H1 (cell line): ENCODE measurements around the gene KCNG3. TPM values are rescaled to one million over a fixed set of nuclear protein-coding genes. Genes with fewer than 3 reads are reported as not detected.

Experiments
- CTCF ChIA-PET: fragments of 300-600 bp; sonication (Branson Sonifier 250); formaldehyde crosslinking; loops from one replicate; lab custom pipeline; 2021; ENCODE audit not compliant: partially characterized antibody; lab: Charles Lee
- POLR2A ChIA-PET: fragments of 300-600 bp; sonication (Branson Sonifier 250); formaldehyde crosslinking; loops from one replicate; lab custom pipeline; 2021; ENCODE audit warnings: inconsistent platforms; ENCODE audit not compliant: partially characterized antibody; lab: Charles Lee
- DNase-seq, 2 experiments: peaks; one replicate each; pipeline versions ENCODE4 v3.0.0 to v3.0.0-alpha.2; 2010 to 2022; ENCODE audit warnings: low spot score in 2 of 2, low read depth in 1 of 2, mixed read lengths in 1 of 2
- FAIRE-seq: peaks from 2 replicates; lab custom pipeline; 2011; peaks lifted over from hg19 to GRCh38; lab: Jason Lieb, UNC
- H2AFZ ChIP-seq: 2 replicates; pipeline ENCODE4 v1.8.1; 2012; ENCODE audit warnings: low read length, inconsistent platforms
- H2AK5ac ChIP-seq: 2 replicates; pipeline ENCODE4 v1.6.1; 2013; ENCODE audit warnings: low read depth, low read length
- H2BK120ac ChIP-seq: replicated peaks from 2 replicates; pipeline ENCODE3; 2013; ENCODE audit warnings: low read depth, low read length, inconsistent platforms
- H2BK12ac ChIP-seq: 2 replicates; pipeline ENCODE4 v1.6.1; 2013; ENCODE audit warnings: low read depth, low read length
- H2BK15ac ChIP-seq: 2 replicates; pipeline ENCODE4 v1.6.1; 2013; ENCODE audit warnings: low read length
- H2BK20ac ChIP-seq: 2 replicates; pipeline ENCODE4 v1.6.1; 2013; ENCODE audit warnings: low read length
- H2BK5ac ChIP-seq: 2 replicates; pipeline ENCODE4 v1.6.1; 2013; ENCODE audit warnings: low read depth, low read length
- H3K14ac ChIP-seq: 2 replicates; pipeline ENCODE4 v1.6.1; 2013; ENCODE audit warnings: inconsistent platforms; ENCODE audit not compliant: insufficient read length
- H3K18ac ChIP-seq: 2 replicates; pipeline ENCODE4 v1.6.1; 2013; ENCODE audit warnings: low read length; ENCODE audit errors: extremely low read depth
- H3K23ac ChIP-seq: 2 replicates; pipeline ENCODE4 v1.6.1; 2013; ENCODE audit warnings: inconsistent platforms; ENCODE audit not compliant: insufficient read length
- H3K23me2 ChIP-seq: 2 replicates; pipeline ENCODE4 v1.6.1; 2013; ENCODE audit warnings: low read depth, low read length
- H3K27ac ChIP-seq: 2 replicates; pipeline ENCODE4 v1.6.1; 2011; ENCODE audit warnings: low read depth, low read length, inconsistent platforms
- H3K27me3 ChIP-seq, 4 experiments: replicated peaks in 1 of 4; 1 replicate in 1 of 4; 2 replicates in 3 of 4; pipeline versions ENCODE4 v1.6.1 to v1.8.1; 2011 to 2013; ENCODE audit warnings: low read length in 3 of 4, mild to moderate bottlenecking in 3 of 4, inconsistent platforms in 2 of 4, mixed read lengths in 2 of 4, moderate library complexity in 1 of 4; ENCODE audit not compliant: control insufficient read depth in 3 of 4, insufficient read depth in 3 of 4; ENCODE audit errors: extremely low read depth in 1 of 4
- H3K36me3 ChIP-seq, 4 experiments: 2 replicates each; pipeline versions ENCODE4 v1.6.1 to v1.8.1; 2011 to 2013; ENCODE audit warnings: mild to moderate bottlenecking in 4 of 4, low read length in 3 of 4, moderate library complexity in 2 of 4, control low read depth in 1 of 4, inconsistent platforms in 1 of 4; ENCODE audit not compliant: insufficient read depth in 4 of 4, control insufficient read depth in 2 of 4
- H3K4ac ChIP-seq: replicated peaks from 2 replicates; pipeline ENCODE3; 2013; ENCODE audit warnings: low read length, low read depth, mixed read lengths, inconsistent platforms; ENCODE audit not compliant: insufficient read length
- H3K4me1 ChIP-seq, 4 experiments: replicated peaks in 1 of 4; 1 replicate in 1 of 4; 2 replicates in 3 of 4; pipeline versions ENCODE4 v1.6.1 to v1.8.1; 2011 to 2013; ENCODE audit warnings: low read length in 3 of 4, inconsistent platforms in 2 of 4, mixed read lengths in 1 of 4; ENCODE audit not compliant: insufficient read depth in 4 of 4, control insufficient read depth in 3 of 4
- H3K4me2 ChIP-seq, 2 experiments: 2 replicates each; pipeline versions ENCODE4 v1.6.1 to v1.8.1; 2011 to 2013; ENCODE audit warnings: low read depth in 2 of 2, low read length in 2 of 2, control low read depth in 1 of 2, inconsistent platforms in 1 of 2, mild to moderate bottlenecking in 1 of 2; ENCODE audit not compliant: insufficient read depth in 1 of 2
- H3K4me3 ChIP-seq, 4 experiments: fragments of 200-600, 300-600 bp in 1 of 4; sonication (generic), shearing (Covaris generic), sonication (Bioruptor Twin) in 1 of 4; 2 replicates each; pipeline versions ENCODE4 v1.5.1 to v1.8.1; 2011 to 2016; ENCODE audit warnings: low read length in 4 of 4, low read depth in 3 of 4, control low read depth in 2 of 4, inconsistent platforms in 2 of 4, mild to moderate bottlenecking in 2 of 4, mixed read lengths in 1 of 4, moderate library complexity in 1 of 4; ENCODE audit not compliant: insufficient read depth in 2 of 4; ENCODE audit errors: extremely low read depth in 1 of 4
- H3K56ac ChIP-seq: replicated peaks from 2 replicates; pipeline ENCODE3; 2013; ENCODE audit warnings: low read depth, mild to moderate bottlenecking, mixed read lengths, low read length, inconsistent platforms; ENCODE audit not compliant: insufficient read length
- H3K79me1 ChIP-seq: 2 replicates; pipeline ENCODE4 v1.6.1; 2013; ENCODE audit warnings: low read depth, low read length, control low read depth
- H3K79me2 ChIP-seq, 2 experiments: 2 replicates each; pipeline versions ENCODE4 v1.6.1 to v1.8.1; 2012 to 2013; ENCODE audit warnings: low read length in 2 of 2, mild to moderate bottlenecking in 2 of 2, inconsistent platforms in 1 of 2; ENCODE audit not compliant: insufficient read depth in 2 of 2, control insufficient read depth in 1 of 2
- H3K9ac ChIP-seq, 4 experiments: replicated peaks in 1 of 4; 1 replicate in 1 of 4; 2 replicates in 3 of 4; pipeline versions ENCODE4 v1.6.1 to v1.8.1; 2011 to 2013; ENCODE audit warnings: low read depth in 3 of 4, low read length in 3 of 4, control low read depth in 2 of 4, mild to moderate bottlenecking in 2 of 4, moderate library complexity in 2 of 4, inconsistent platforms in 1 of 4; ENCODE audit errors: extremely low read depth in 1 of 4
- H3K9me3 ChIP-seq, 2 experiments: 2 replicates each; pipeline versions ENCODE4 v1.6.1 to v1.8.1; 2012 to 2013; ENCODE audit warnings: mild to moderate bottlenecking in 2 of 2, moderate library complexity in 2 of 2, control low read depth in 1 of 2, inconsistent platforms in 1 of 2, low read depth in 1 of 2, low read length in 1 of 2, mixed read lengths in 1 of 2; ENCODE audit not compliant: insufficient read depth in 2 of 2
- H4K20me1 ChIP-seq, 2 experiments: replicated peaks in 1 of 2; 2 replicates each; pipeline versions ENCODE3 to v1.8.1; 2011 to 2013; ENCODE audit warnings: inconsistent platforms in 2 of 2, low read length in 2 of 2, mild to moderate bottlenecking in 1 of 2; ENCODE audit not compliant: insufficient read depth in 2 of 2, control insufficient read depth in 1 of 2
- H4K5ac ChIP-seq: 2 replicates; pipeline ENCODE4 v1.6.1; 2013; ENCODE audit warnings: low read length, low read depth, mixed read lengths, inconsistent platforms; ENCODE audit not compliant: insufficient read length
- H4K8ac ChIP-seq: 2 replicates; pipeline ENCODE4 v1.8.0; 2013; ENCODE audit warnings: mild to moderate bottlenecking, moderate library complexity, low read length, inconsistent platforms; ENCODE audit not compliant: insufficient read depth; ENCODE audit errors: extremely low read depth
- H4K91ac ChIP-seq: replicated peaks from 2 replicates; pipeline ENCODE3; 2013; ENCODE audit warnings: low read length, mixed read lengths, inconsistent platforms; ENCODE audit not compliant: insufficient read length
- ASH2L ChIP-seq: fragments of 200-600, 300-600 bp; sonication (generic); IDR thresholded peaks from one replicate; pipeline ENCODE4 v1.7.1; 2017; ENCODE audit warnings: low read length
- EZH2 ChIP-seq: fragments of 200-600 bp; sonication (generic); IDR thresholded peaks from 2 replicates; pipeline ENCODE4 v1.7.1; 2012; ENCODE audit warnings: low read depth, mild to moderate bottlenecking, moderate library complexity, low read length, inconsistent platforms; ENCODE audit not compliant: severe bottlenecking
- NANOG ChIP-seq: IDR thresholded peaks from 2 replicates; pipeline ENCODE4 v1.6.1; 2011; ENCODE audit warnings: low read length, low read depth, mild to moderate bottlenecking, inconsistent platforms; ENCODE audit not compliant: insufficient read depth, poor library complexity, severe bottlenecking
- PHF8 ChIP-seq: fragments of 200-600 bp; sonication (generic); conservative IDR thresholded peaks from 2 replicates; pipeline ENCODE4 v1.7.1; 2012; ENCODE audit warnings: low read depth, mild to moderate bottlenecking, inconsistent platforms, low read length, moderate library complexity
- POU5F1 ChIP-seq: IDR thresholded peaks from 2 replicates; pipeline ENCODE4 v1.6.1; 2011; ENCODE audit warnings: low read depth, mild to moderate bottlenecking, low read length, moderate library complexity
- RFX5 ChIP-seq: IDR thresholded peaks from 2 replicates; pipeline ENCODE4 v1.6.1; 2011; ENCODE audit warnings: low read depth, low read length, improper control_type of control experiment, borderline replicate concordance
- SIN3A ChIP-seq, 2 experiments: IDR thresholded peaks in 1 of 2; conservative IDR thresholded peaks in 1 of 2; 2 replicates each; pipeline ENCODE4 v1.6.1; 2011 to 2012; ENCODE audit warnings: low read length in 2 of 2, improper control_type of control experiment in 1 of 2, low read depth in 1 of 2, mild to moderate bottlenecking in 1 of 2
- SP1 ChIP-seq: IDR thresholded peaks from 2 replicates; pipeline ENCODE4 v1.6.1; 2011; ENCODE audit warnings: low read depth, low read length
- SP4 ChIP-seq: IDR thresholded peaks from 2 replicates; pipeline ENCODE4 v1.6.1; 2012; ENCODE audit warnings: low read length, inconsistent platforms
- WGBS, 2 experiments: shearing (Covaris generic) in 1 of 2; methylation state at CpG; one replicate each; pipeline versions ENCODE4 v1.1.6 to v1.1.7; 2013 to 2015; ENCODE audit warnings: low lambda C conversion rate in 2 of 2, mixed read lengths in 2 of 2, inconsistent platforms in 1 of 2, low coverage in 1 of 2, missing lambda C conversion rate in 1 of 2; ENCODE audit not compliant: insufficient replicate concordance in 2 of 2, insufficient coverage in 1 of 2, insufficient read length in 1 of 2; ENCODE audit errors: extremely low coverage in 1 of 2, missing lambda C conversion rate in 1 of 2; 5-methylcytosine and 5-hydroxymethylcytosine counted together
- polyA plus RNA-seq, 7 experiments: library from polyadenylated mRNA; depleted of rRNA in 3 of 7; stranded (reverse) in 5 of 7; unstranded in 2 of 7; fragments of >200 nt in 5 of 7; fragments of 200-250 nt in 2 of 7; gene quantifications; 1 replicate in 5 of 7; 2 replicates in 1 of 7; 4 replicates in 1 of 7; pipeline versions ENCODE4 v1.2.1 to v1.2.3, GENCODE V29; 2011 to 2013; ENCODE audit warnings: missing spikeins in 2 of 7, mixed read lengths in 2 of 7
- total RNA-seq: library from RNA; stranded (reverse); fragmentation: NEBNext Ultra II Directional; extraction: Animal tissue kit (Norgen Biotek cat#: 25700); gene quantifications from 2 replicates; pipeline ENCODE4 v1.2.1, GENCODE V29; 2021
- TF ChIP-seq, protein P1 (sequence below): IDR thresholded peaks from 2 replicates; pipeline ENCODE4 v1.6.1; 2012; ENCODE audit warnings: inconsistent platforms
- TF ChIP-seq, protein P2 (sequence below): IDR thresholded peaks from 2 replicates; pipeline ENCODE4 v1.6.1; 2011; ENCODE audit warnings: low read depth, mild to moderate bottlenecking, low read length; ENCODE audit not compliant: insufficient read depth

KCNG3 gene
- total and polyA plus RNA-seq, 2 of the 8 experiments (the other 6 are each of a cell fraction or from before 2014, with no cell fraction given): 8.1 to 21.3 TPM

DNA sequence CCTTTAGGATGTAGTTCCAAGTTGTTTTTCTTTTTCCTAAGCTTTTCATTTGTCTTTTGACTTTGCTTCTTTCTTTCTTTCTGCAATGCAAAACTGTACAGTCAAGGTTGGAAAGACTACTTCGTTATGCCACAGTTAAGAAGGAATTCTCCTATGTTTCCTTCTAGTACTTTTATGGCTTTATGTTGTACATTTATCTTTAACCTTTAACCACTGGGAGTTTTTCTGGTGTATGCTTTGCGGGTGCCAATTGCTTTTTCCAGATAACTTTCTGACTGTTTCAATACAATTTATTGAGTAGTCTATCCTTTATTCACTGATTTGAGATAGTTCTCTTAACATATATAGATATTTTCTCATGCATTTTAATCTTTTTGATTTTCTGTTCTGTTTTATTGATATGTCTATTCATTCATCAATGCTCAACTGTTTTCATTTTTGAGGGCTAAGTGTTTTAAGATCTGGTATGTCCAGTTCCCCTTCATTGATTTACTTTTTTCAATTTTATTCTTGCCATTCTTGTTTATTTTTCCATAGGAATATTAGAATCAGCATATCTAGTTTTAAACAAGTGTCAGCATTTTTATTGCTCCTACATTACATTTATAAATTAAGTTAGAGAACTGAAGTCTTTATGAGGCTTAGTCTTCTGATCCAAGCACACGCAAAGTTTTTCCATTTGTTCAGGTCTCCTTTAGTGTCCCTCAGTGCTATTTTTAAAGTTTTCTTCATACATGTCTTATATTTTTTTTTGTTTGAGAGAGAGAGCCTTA, 82.9 kb downstream of the KCNG3 start:
- no peaks in the 10 kb centered on the region for H3K79me1 ChIP-seq
- H4K91ac ChIP-seq: no peak overlapping the region
- H3K4me2 ChIP-seq: no peak overlapping the region
- CTCF ChIA-PET: interaction anchor here (1.9 kb wide), 1 partner anchor 24 kb away, joined by 7 read pairs; no protein-coding TSS in a partner anchor
- H3K27ac ChIP-seq: no peak overlapping the region
- 90% methylated on average over 3 of the region's 3 CpGs; no CpG with 5 or more reads in 1 of the 2 experiments for WGBS, 2 experiments
- H3K79me2 ChIP-seq: no peaks in the 10 kb centered on the region
- H2BK15ac ChIP-seq: no peak overlapping the region
- FAIRE-seq (no peak), DNase-seq (no peak)
- POLR2A ChIA-PET: interaction anchor here (0.6 kb wide), 1 partner anchor 115 kb away, joined by 3 read pairs; no protein-coding TSS in a partner anchor
- H3K9me3 ChIP-seq: peaks cover 17 to 22% of the 10 kb centered on the region in 2 experiments
- no peak overlapping the region for H3K9ac ChIP-seq
- no peaks in the 10 kb centered on the region for H3K23me2 ChIP-seq
- no peak overlapping the region for H4K8ac ChIP-seq
- H4K20me1 ChIP-seq: no peaks in the 10 kb centered on the region
- no peak overlapping the region for H2BK120ac ChIP-seq
- H3K56ac ChIP-seq: no peak overlapping the region
- H2AK5ac ChIP-seq: no peak overlapping the region
- H3K4me1 ChIP-seq: no peaks in the 10 kb centered on the region
- no peak overlapping the region for H2BK5ac ChIP-seq
- no peak overlapping the region for H2BK20ac ChIP-seq
- no peaks in the 10 kb centered on the region for H3K27me3 ChIP-seq
- no peak overlapping the region for H3K4me3 ChIP-seq
- H3K18ac ChIP-seq: no peak overlapping the region
- no peak overlapping the region for H3K4ac ChIP-seq
- H3K36me3 ChIP-seq: peaks cover 0 to 28% (median 9%) of the 10 kb centered on the region in 4 experiments; a peak in 3 of 8 replicates
- H2AFZ ChIP-seq: no peak overlapping the region
- H3K23ac ChIP-seq: no peak overlapping the region
- H3K14ac ChIP-seq: no peak overlapping the region
- no peak overlapping the region for H2BK12ac ChIP-seq
- H4K5ac ChIP-seq: no peak overlapping the region
- TF ChIP-seq SP4 (no peak), SP1 (no peak), POU5F1 (no peak), NANOG (no peak), SIN3A (conservative IDR thresholded peaks at IDR 0.05 in 1 of 2, IDR thresholded peaks at IDR 0.05 in 1 of 2; ENCODE audit: low read depth in 1 of 2, low read length in 2 of 2) (no peak), EZH2 (no peak), PHF8 (no peak), ASH2L (no peak), RFX5 (no peak)
- TF ChIP-seq, protein P1, sequence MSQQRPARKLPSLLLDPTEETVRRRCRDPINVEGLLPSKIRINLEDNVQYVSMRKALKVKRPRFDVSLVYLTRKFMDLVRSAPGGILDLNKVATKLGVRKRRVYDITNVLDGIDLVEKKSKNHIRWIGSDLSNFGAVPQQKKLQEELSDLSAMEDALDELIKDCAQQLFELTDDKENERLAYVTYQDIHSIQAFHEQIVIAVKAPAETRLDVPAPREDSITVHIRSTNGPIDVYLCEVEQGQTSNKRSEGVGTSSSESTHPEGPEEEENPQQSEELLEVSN: no peak
- TF ChIP-seq, protein P2, sequence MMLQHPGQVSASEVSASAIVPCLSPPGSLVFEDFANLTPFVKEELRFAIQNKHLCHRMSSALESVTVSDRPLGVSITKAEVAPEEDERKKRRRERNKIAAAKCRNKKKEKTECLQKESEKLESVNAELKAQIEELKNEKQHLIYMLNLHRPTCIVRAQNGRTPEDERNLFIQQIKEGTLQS: no peak
